ENCODE measurements around the gene PAX2. TPM values are rescaled to one million over a fixed set of nuclear protein-coding genes. Genes with fewer than 3 reads are reported as not detected.

PAX2 gene
- total RNA-seq, 6 experiments from 2014 or later = not detected

GRCh38 chr10:100761191-100761590 is 15.8 kb downstream of the PAX2 start:
- Mint-ChIP-seq H3K4me1 (ENCODE audit: low read depth) (no peaks in the 10 kb centered on the region), H3K27me3 (ENCODE audit: insufficient read depth) (peaks cover 68% of the 10 kb centered on the region), H3K27ac (no peak overlapping the region), H3K4me3 (no peak overlapping the region), H3K9me3 (no peaks in the 10 kb centered on the region), H3K36me3 (ENCODE audit: low read depth) (no peaks in the 10 kb centered on the region)
- DNase-seq = no peak
- TF ChIP-seq CTCF (IDR thresholded peaks at IDR 0.05) = no peak

- H3K4me3 Mint-ChIP-seq = no peak overlapping the region
Measured at GRCh38 chr10:100763043-100763747, 17.8 kb downstream of the PAX2 start.

GRCh38 chr10:100766693-100767421 is 21.5 kb downstream of the PAX2 start:
- H3K27ac Mint-ChIP-seq = no peak overlapping the region
- TF ChIP-seq CTCF (IDR thresholded peaks at IDR 0.05) = no peak
- H3K27me3 Mint-ChIP-seq (ENCODE audit: insufficient read depth) = peaks cover 32% of the 10 kb centered on the region
- no peak for DNase-seq
- no peak overlapping the region for H3K4me3 Mint-ChIP-seq
- no peaks in the 10 kb centered on the region for H3K4me1 Mint-ChIP-seq (ENCODE audit: low read depth)
- H3K36me3 Mint-ChIP-seq (ENCODE audit: low read depth) = no peaks in the 10 kb centered on the region
- H3K9me3 Mint-ChIP-seq = no peaks in the 10 kb centered on the region

More at GRCh38 chr10:100763043-100763747, 17.8 kb downstream of the PAX2 start:
- Mint-ChIP-seq H3K36me3 (ENCODE audit: low read depth) (no peaks in the 10 kb centered on the region), H3K9me3 (no peaks in the 10 kb centered on the region), H3K27me3 (ENCODE audit: insufficient read depth) (peaks cover 57% of the 10 kb centered on the region), H3K4me1 (ENCODE audit: low read depth) (no peaks in the 10 kb centered on the region), H3K27ac (no peak overlapping the region)
- no peak for DNase-seq
- TF ChIP-seq CTCF (IDR thresholded peaks at IDR 0.05) = no peak

GRCh38 chr10:100767422-100767775 is 22.0 kb downstream of the PAX2 start:
- no peaks in the 10 kb centered on the region for H3K9me3 Mint-ChIP-seq
- no peaks in the 10 kb centered on the region for H3K4me1 Mint-ChIP-seq (ENCODE audit: low read depth)
- no peak overlapping the region for H3K27ac Mint-ChIP-seq
- no peaks in the 10 kb centered on the region for H3K36me3 Mint-ChIP-seq (ENCODE audit: low read depth)
- no peak for TF ChIP-seq CTCF (IDR thresholded peaks at IDR 0.05)
- no peak overlapping the region for H3K4me3 Mint-ChIP-seq
- DNase-seq = no peak
- H3K27me3 Mint-ChIP-seq (ENCODE audit: insufficient read depth) = peaks cover 30% of the 10 kb centered on the region

GRCh38 chr10:100769481-100769880 is 24.1 kb downstream of the PAX2 start:
- TF ChIP-seq CTCF (IDR thresholded peaks at IDR 0.05) = no peak
- Mint-ChIP-seq H3K27me3 (ENCODE audit: insufficient read depth) (peaks cover 33% of the 10 kb centered on the region), H3K4me1 (ENCODE audit: low read depth) (no peaks in the 10 kb centered on the region), H3K36me3 (ENCODE audit: low read depth) (no peaks in the 10 kb centered on the region), H3K27ac (no peak overlapping the region), H3K4me3 (no peak overlapping the region), H3K9me3 (no peaks in the 10 kb centered on the region)
- DNase-seq = no peak
